Chondrocyte (in vitro differentiated cells): ENCODE measurements around the gene NAXD. TPM values are rescaled to one million over a fixed set of nuclear protein-coding genes. Genes with fewer than 3 reads are reported as not detected.

Experiments used
- DNase-seq: peaks from one replicate; pipeline ENCODE4 v3.0.0; 2021; ENCODE audit warnings: mixed read lengths, low spot score
- H3K27ac Mint-ChIP-seq: one replicate; pipeline ENCODE4 v1.8.0; 2021; ENCODE audit warnings: mild to moderate bottlenecking, moderate library complexity, mixed read lengths; ENCODE audit not compliant: unreplicated experiment
- H3K27me3 Mint-ChIP-seq: 2 replicates; pipeline ENCODE4 v1.8.0; 2021; ENCODE audit warnings: low read depth, mixed read lengths
- H3K36me3 Mint-ChIP-seq: 2 replicates; pipeline ENCODE4 v1.8.0; 2021; ENCODE audit warnings: low read depth, mixed read lengths
- H3K4me1 Mint-ChIP-seq: 2 replicates; pipeline ENCODE4 v1.8.0; 2021; ENCODE audit warnings: low read depth, mild to moderate bottlenecking, mixed read lengths
- H3K4me3 Mint-ChIP-seq: one replicate; pipeline ENCODE4 v1.8.0; 2021; ENCODE audit warnings: mild to moderate bottlenecking, moderate library complexity, mixed read lengths; ENCODE audit not compliant: unreplicated experiment
- H3K9me3 Mint-ChIP-seq: 2 replicates; pipeline ENCODE4 v1.8.0; 2021; ENCODE audit warnings: low read depth, mixed read lengths
- total RNA-seq: library from RNA; stranded (reverse); gene quantifications from 3 replicates; pipeline ENCODE4 v1.2.1, GENCODE V29; 2021
- TF ChIP-seq, protein P1 (sequence below): fragments of 200-600 bp; sonication (generic); IDR thresholded peaks from 2 replicates; pipeline ENCODE4 v1.5.0; 2021; ENCODE audit warnings: antibody characterized with exemption, mild to moderate bottlenecking, moderate library complexity

The NAXD gene
- total RNA-seq, 1 donor from 2014 or later, result 27.1 TPM

DNA sequence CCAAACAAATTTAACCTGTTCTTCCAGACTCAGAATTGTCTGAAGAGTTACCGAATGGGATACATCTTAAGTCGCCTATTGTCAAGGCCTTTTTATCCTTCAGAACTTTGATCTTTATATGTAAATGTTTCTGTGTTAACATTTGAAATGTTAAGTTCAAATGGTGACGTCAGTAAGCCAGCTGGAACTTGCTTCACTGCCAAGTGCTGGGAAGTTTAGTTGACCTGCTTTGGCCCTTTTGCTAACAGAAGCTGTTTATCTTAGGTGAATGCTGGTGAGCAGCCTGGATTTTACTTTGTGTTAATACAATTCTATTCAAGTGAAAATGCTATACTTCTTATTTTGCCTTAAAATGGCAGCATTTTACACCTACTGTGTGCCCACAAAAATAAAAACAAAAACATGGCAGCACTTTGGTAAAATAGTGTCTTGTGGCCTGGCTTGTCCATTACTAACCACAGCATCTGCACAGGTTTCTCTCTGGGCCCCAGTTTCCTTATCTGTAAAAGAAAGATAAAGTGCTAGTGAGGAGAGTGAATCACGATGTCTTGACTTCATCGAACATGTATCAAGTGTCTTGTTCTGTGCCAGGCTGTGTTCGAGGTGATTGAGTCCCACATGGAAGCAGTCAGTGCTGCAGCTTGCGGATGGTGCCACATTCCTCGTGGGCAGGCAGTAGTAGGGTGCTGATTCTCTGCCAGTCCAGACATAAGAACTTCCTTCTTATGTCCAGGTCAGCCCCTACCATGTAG lies 2.2 kb downstream of the NAXD start:
- no peak for DNase-seq
- H3K4me1 Mint-ChIP-seq, result peaks cover 39% of the 10 kb centered on the region
- H3K9me3 Mint-ChIP-seq, result peaks cover 3% of the 10 kb centered on the region
- peak overlapping the region; percentile 84 for H3K27ac Mint-ChIP-seq
- TF ChIP-seq, protein P1, sequence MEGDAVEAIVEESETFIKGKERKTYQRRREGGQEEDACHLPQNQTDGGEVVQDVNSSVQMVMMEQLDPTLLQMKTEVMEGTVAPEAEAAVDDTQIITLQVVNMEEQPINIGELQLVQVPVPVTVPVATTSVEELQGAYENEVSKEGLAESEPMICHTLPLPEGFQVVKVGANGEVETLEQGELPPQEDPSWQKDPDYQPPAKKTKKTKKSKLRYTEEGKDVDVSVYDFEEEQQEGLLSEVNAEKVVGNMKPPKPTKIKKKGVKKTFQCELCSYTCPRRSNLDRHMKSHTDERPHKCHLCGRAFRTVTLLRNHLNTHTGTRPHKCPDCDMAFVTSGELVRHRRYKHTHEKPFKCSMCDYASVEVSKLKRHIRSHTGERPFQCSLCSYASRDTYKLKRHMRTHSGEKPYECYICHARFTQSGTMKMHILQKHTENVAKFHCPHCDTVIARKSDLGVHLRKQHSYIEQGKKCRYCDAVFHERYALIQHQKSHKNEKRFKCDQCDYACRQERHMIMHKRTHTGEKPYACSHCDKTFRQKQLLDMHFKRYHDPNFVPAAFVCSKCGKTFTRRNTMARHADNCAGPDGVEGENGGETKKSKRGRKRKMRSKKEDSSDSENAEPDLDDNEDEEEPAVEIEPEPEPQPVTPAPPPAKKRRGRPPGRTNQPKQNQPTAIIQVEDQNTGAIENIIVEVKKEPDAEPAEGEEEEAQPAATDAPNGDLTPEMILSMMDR, result no peak
- H3K4me3 Mint-ChIP-seq, result no peak overlapping the region
- H3K36me3 Mint-ChIP-seq, result peaks cover 1% of the 10 kb centered on the region
- H3K27me3 Mint-ChIP-seq, result no peaks in the 10 kb centered on the region

DNA sequence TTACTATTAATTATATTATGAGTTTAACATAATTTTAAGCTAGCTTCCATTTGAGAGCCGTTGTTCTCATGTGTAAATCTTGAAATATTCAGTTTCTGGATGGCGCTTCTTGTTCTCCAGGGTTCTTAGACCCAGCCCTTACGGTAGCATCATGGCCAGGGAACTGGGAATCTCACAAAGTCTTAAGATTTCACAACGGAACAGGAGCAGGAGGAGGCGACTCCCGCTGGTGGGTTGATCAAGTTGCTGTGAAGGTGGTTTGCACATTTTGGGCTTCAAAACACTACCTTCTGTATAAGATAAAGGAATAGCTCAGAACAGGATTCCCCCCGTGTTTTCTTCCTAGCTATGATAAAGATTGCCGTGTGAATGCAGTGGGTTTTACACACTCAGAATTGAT lies 2.8 kb downstream of the NAXD start:
- H3K36me3 Mint-ChIP-seq, result peaks cover 1% of the 10 kb centered on the region
- H3K27ac Mint-ChIP-seq, result no peak overlapping the region
- TF ChIP-seq, protein P1, result no peak
- no peaks in the 10 kb centered on the region for H3K27me3 Mint-ChIP-seq
- peaks cover 3% of the 10 kb centered on the region for H3K9me3 Mint-ChIP-seq
- H3K4me3 Mint-ChIP-seq, result no peak overlapping the region
- H3K4me1 Mint-ChIP-seq, result peaks cover 39% of the 10 kb centered on the region
- no peak for DNase-seq

DNA sequence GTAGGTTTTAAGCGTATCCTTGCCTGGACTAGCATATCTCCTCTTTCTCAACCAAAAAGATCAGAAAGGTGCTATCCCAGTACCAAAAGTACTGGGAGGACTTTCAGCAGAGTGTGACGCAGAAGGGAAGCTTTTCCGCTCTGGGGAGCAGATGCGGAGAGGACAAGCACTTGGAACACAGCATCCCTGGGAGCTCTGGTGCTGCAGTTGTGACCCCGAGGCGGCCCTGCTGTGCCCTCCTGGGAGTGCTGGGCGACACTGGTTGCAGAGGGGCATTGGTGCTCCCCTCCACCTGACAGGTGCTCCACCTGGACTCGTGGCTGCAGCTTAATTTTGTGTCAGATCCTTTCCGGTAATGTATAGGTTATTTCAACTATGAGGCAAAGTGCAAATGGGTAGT lies 3.4 kb downstream of the NAXD start:
- Mint-ChIP-seq H3K4me3 (no peak overlapping the region), H3K27ac (no peak overlapping the region), H3K27me3 (no peaks in the 10 kb centered on the region), H3K36me3 (peaks cover 1% of the 10 kb centered on the region), H3K4me1 (peaks cover 39% of the 10 kb centered on the region), H3K9me3 (no peaks in the 10 kb centered on the region)
- no peak for DNase-seq
- TF ChIP-seq, protein P1, result no peak

DNA sequence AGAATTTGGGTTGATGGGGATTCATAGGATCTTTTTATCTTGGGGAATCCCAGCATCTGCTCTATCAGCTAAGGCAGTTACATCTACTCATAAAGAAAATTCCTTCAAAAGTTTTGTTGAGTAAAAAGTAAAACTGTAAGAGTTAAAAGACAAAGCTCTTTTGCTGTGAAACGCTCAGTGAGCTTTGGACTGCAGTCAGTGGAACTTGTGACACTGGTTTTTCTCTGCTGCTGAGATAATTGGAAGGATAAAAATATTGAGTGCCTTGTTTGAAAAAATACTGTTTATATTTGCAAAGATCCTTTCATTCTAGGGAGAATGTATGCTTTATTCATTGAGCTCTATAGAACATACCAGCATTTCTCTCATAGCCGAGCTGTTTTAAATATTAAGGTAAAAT lies 5.3 kb downstream of the NAXD start:
- Mint-ChIP-seq H3K9me3 (no peaks in the 10 kb centered on the region), H3K27ac (no peak overlapping the region), H3K4me3 (no peak overlapping the region), H3K27me3 (no peaks in the 10 kb centered on the region), H3K4me1 (peaks cover 31% of the 10 kb centered on the region), H3K36me3 (no peaks in the 10 kb centered on the region)
- DNase-seq, result no peak
- TF ChIP-seq, protein P1, result no peak

DNA sequence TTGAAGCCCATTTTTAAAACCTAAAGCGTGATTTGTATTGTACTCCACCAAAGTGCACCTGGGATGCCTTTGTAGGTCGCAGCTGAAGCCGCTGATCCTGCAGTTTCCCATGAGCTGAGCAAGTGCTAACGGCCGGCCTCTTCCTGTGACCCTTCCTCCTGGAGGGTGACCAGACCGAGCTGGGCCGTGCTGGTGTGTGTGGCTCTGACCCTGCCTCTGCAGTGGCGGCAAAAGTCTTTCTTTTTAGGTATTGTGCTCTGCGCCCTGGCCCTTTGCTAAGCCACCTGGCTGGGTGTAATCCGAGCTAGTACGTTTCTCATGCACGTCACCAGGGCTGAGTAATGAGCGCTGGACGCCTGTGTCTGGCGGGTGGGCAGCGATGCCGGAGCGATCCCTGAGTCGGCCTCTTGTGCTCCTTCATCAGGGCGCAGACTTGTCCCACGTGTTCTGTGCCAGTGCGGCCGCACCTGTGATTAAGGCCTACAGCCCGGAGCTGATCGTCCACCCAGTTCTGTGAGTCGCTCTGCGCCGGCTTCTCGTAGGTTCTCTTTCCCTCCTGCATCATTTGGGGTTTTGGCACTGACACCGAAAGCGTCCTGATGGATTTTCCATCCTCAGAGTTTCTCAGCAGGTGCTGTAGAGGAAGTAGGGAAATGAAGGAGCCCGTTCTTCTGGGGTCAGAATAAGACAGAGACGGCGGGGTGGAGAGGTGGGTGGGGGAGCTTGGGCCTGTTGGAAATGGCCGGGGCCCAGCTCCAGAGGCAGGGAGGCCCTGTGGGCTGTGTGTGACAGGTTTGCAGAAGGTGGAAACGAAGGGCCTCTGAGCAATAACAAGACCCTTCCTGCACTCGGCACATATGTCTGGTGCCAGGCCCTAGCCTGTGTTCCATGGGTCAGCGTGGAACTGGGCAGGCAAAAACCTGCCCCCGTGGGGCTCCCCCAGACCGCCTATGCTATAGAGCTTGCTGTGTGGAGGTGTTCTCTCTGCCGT lies 9.7 kb downstream of the NAXD start:
- Mint-ChIP-seq H3K9me3 (no peaks in the 10 kb centered on the region), H3K4me1 (peaks cover 27% of the 10 kb centered on the region), H3K27ac (no peak overlapping the region), H3K36me3 (peaks cover 1% of the 10 kb centered on the region), H3K4me3 (no peak overlapping the region), H3K27me3 (no peaks in the 10 kb centered on the region)
- DNase-seq, result no peak
- TF ChIP-seq, protein P1, result no peak
